GM20000 (cell line): ENCODE measurements around the gene CFAP45.

Experiments
- DNase-seq: peaks from one replicate; pipeline ENCODE4 v3.0.0; 2012; ENCODE audit warnings: low spot score
- CTCF ChIP-seq: IDR thresholded peaks from 2 replicates; pipeline ENCODE4 v1.5.1; 2012; ENCODE audit warnings: mild to moderate bottlenecking, control low read depth; ENCODE audit errors: extremely low read depth, missing control alignments

Gene CFAP45

GRCh38 chr1:159843459-159843858 is 56.5 kb downstream of the CFAP45 start:
- TF ChIP-seq CTCF = no peak
- no peak for DNase-seq

- DNase-seq = no peak
- no peak for TF ChIP-seq CTCF
These were observed 58.2 kb downstream of the CFAP45 start for GRCh38 chr1:159841749-159842148.

DNA sequence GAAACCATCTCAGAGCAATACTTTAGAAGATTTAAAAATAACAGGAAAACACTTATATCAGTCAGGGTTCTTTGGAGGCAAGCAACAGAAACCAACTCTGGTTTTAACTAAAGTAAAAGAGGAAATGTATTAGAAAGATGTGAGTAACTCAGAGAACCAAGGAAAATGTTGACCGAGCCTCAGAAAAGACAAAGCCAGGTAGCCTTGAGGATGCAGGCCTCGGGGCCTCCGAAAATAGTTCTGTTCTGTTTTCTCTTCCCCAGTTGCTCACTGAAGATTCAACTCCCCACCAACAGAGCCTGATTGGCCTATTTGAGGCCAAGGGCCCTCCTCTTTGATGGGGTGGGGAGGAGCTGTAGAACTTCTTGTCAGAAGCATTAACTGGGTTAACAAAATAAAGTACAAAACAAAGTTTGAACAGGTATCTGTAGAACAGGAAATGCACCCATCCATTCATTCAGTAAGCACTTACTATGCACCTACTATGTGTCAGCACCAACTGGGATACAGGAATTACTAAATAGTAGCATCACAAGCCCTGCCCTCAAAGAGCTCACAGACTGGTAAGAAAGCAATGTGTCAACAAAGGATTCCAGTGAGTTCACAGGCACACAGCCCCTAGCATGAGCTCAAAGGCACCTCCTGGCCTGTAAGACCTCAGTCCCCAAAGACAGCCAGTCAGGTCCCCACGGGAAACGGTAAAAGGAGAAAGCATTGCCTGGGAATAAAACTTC is 60.7 kb downstream of the CFAP45 start:
- DNase-seq = peak; percentile 62
- no peak for TF ChIP-seq CTCF

DNA sequence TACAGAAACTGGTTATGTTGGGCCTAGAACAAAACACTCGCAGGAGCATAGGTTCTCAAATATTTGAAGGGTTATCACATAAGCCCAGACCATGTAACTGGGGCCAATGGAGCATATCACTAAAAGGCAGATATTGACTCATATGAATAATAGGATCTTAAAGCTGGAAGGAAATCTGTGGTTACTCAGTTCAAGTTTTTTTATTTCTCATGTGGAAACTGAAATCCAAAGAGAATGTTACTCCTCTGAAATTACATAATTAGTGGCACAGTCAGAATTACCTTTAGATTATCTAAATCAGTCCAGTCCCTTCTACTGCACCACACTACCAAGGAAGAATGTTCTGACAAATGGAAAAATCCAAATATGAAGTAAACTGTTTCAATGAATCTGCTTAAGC is 61.2 kb downstream of the CFAP45 start:
- no peak for DNase-seq
- TF ChIP-seq CTCF = no peak

- no peak for DNase-seq
- no peak for TF ChIP-seq CTCF
These were observed 64.0 kb downstream of the CFAP45 start for GRCh38 chr1:159835862-159836525.

DNA sequence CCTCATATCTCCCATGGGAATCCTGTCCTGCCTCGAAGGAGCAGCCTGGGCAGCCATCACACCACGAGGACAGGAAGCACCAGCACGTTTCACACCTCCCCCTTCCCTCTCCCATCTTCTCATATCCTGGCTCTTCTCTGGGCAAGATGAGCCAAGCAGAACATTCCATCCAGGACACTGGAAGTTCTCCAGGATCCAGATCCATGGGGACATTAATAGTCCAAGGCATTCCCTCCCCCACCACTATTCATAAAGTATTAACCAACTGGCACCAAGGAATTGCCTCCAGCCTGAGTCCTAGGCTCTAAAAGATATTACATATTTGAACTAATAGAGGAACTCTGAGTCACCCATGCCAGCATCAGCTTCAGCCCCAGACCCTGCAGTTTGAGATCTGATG is 64.6 kb downstream of the CFAP45 start:
- no peak for TF ChIP-seq CTCF
- no peak for DNase-seq

DNA sequence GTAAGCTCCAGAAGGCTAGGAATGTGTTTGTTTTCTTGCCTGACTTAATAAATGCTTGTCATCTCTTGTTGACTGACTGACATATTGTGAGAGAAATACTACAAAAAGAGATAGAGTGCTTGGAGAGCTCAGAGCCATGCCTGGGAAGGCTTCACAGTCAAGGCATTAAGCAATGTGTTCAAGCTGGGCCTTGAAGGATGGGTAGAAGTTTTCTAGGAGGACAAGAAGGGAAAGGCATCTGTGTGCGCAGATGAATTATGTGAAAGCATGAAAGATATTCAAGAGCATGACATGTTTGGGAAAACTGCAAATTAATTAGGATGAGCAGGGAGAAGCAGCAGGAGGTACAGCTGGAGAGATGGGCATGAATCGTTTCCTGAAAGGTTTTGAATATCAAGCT is 67.7 kb downstream of the CFAP45 start:
- no peak for TF ChIP-seq CTCF
- DNase-seq = no peak
